ENCODE data around the gene MSANTD2.

- TF ChIP-seq CTCF (IDR thresholded peaks at IDR 0.05; ENCODE audit: low read depth, low read length): no peak
- no peak for TF ChIP-seq EZH2phosphoT487 (IDR thresholded peaks at IDR 0.05; ENCODE audit: low read depth)
Observed at GRCh38 chr11:124801636-124802312, 1.6 kb upstream of the MSANTD2 start.
